Adrenal gland (tissue), 12 donors: Measurements from ENCODE around the gene C14orf93. TPM values are rescaled to one million over a fixed set of nuclear protein-coding genes. Genes with fewer than 3 reads are reported as not detected.
A peak's percentile ranks its signal among the peaks of the same experiment; 100 is the strongest.

Source experiments
- DNase-seq, 7 donors: peaks; one replicate each; pipeline ENCODE4 v3.0.0-alpha.2; 2019 to 2020
- H3K27ac ChIP-seq, 5 donors: fragments of 200-600 bp; sonication (generic) in 4 of 5; 1 replicate in 3 of 5; 2 replicates in 2 of 5; pipeline versions ENCODE4 v1.5.1 to v1.8.0; 2016 to 2020; ENCODE audit warnings: mild to moderate bottlenecking in 1 of 5
- H3K27me3 ChIP-seq: fragments of 200-600 bp; 2 replicates; pipeline ENCODE4 v1.8.0; 2021
- H3K36me3 ChIP-seq, 2 donors: fragments of 200-600 bp; replicated peaks in 1 of 2; 1 replicate in 1 of 2; 2 replicates in 1 of 2; pipeline versions ENCODE4 v1.5.1 to v1.8.0; 2018 to 2022
- H3K4me1 ChIP-seq, 2 donors: fragments of 200-600 bp; replicated peaks in 1 of 2; 1 replicate in 1 of 2; 2 replicates in 1 of 2; pipeline versions ENCODE4 v1.5.1 to v1.8.0; 2018 to 2021
- H3K4me3 ChIP-seq, 4 donors: fragments of 200-600 bp; sonication (generic) in 3 of 4; one replicate each; pipeline ENCODE4 v1.5.1; 2016 to 2018
- H3K9me3 ChIP-seq, 3 donors: fragments of 200-600 bp; sonication (generic) in 1 of 3; replicated peaks in 1 of 3; 1 replicate in 2 of 3; 2 replicates in 1 of 3; pipeline versions ENCODE4 v1.5.1 to v1.8.0; 2016 to 2021
- CTCF ChIP-seq, 6 experiments: fragments of 450-650 bp in 4 of 6; fragments of 200-600 bp in 2 of 6; sonication (generic) in 1 of 6; IDR thresholded peaks; 1 replicate in 5 of 6; 2 replicates in 1 of 6; pipeline versions ENCODE4 v1.5.1 to v1.8.0; 2016 to 2021; ENCODE audit warnings: antibody characterized with exemption in 6 of 6, mild to moderate bottlenecking in 2 of 6, moderate library complexity in 1 of 6
- POLR2A ChIP-seq, 2 donors: fragments of 450-650 bp; IDR thresholded peaks; one replicate each; pipeline ENCODE4 v1.6.1; 2017; ENCODE audit warnings: antibody characterized with exemption in 2 of 2, mild to moderate bottlenecking in 2 of 2, moderate library complexity in 1 of 2
- WGBS, 4 donors: extraction: QIAGEN DNeasy Blood & Tissue Kit in 2 of 4; methylation state at CpG; one replicate each; pipeline versions ENCODE4 v1.1.5 to v1.1.7; 2013 to 2017; 5-methylcytosine and 5-hydroxymethylcytosine counted together
- intact Hi-C, 2 donors: fragments of 100-400 bp; cut with DNase I; formaldehyde crosslinking; loops; one replicate each; pipeline versions ENCODE4 v1.14.1 to v1.15.0; 2022 to 2023
- polyA plus RNA-seq, 3 donors: library from polyadenylated mRNA; stranded (reverse); fragments of 200-250 nt in 2 of 3; fragments of 350-450 nt in 1 of 3; fragmentation: Illumina TruSeq in 1 of 3; extraction: RNeasy Lipid Tissue Mini Kit (QIAGEN cat#74804) in 1 of 3; gene quantifications; one replicate each; pipeline ENCODE4 v1.2.3, GENCODE V29; 2013 to 2014
- total RNA-seq, 9 donors: library from RNA; depleted of rRNA in 4 of 9; stranded (reverse); fragments of >200 nt in 4 of 9; fragments of 120-200 nt in 1 of 9; fragmentation: NEBNext Ultra II Directional in 1 of 9; extraction: Animal tissue kit (Norgen Biotek cat#: 25700) in 1 of 9; gene quantifications; one replicate each; pipeline versions ENCODE4 v1.1.0 to v1.2.4, GENCODE V29; 2013 to 2023
- donor health status: healthy with polysubstance abuse.
- donor health status: Bipolar disorder and iron deficiency.
- donor health status: DM: yes; HTN: yes; CAD: no.
- donor health status: DM: no; HTN: no; CAD: no.
- donor health status: DM: no; HTN: no; CAD: no.
- donor health status: DM: yes; HTN: yes; CAD: no.

Gene C14orf93
- total and polyA plus RNA-seq, 12 donors = 2.9 to 12.5 (median 7.8) TPM

- H3K27ac ChIP-seq = no peak within 1 kb of the TSS
- no peaks in the 10 kb centered on the region for H3K9me3 ChIP-seq
- TF ChIP-seq CTCF (IDR thresholded peaks at IDR 0.05) = no peak
- no peak for TF ChIP-seq POLR2A (IDR thresholded peaks at IDR 0.05)
- peaks cover 0 to 5% of the 10 kb centered on the region in 2 donors for H3K4me1 ChIP-seq
- intact Hi-C loops = no loop called here
- H3K4me3 ChIP-seq = no peak within 1 kb of the TSS
- DNase-seq = no peak
- no peaks in the 10 kb centered on the region for H3K36me3 ChIP-seq
- H3K27me3 ChIP-seq = no peaks in the 10 kb centered on the region
- WGBS, 4 donors = 95 to 96% (median 96%) methylated on average over 11 to 36 of the region's 36 CpGs
Measured at GRCh38 chr14:23042162-23042965, 32.4 kb upstream of the C14orf93 start, which contains the start of gene PSMB11. Gene PSMB11 (plus strand): TSS chr14:23042212. CDS start chr14:23042226, 14 bp downstream.

GRCh38 chr14:23041729-23042128 lies 31.8 kb upstream of the C14orf93 start:
- H3K4me1 ChIP-seq = peaks cover 0 to 5% of the 10 kb centered on the region in 2 donors
- H3K4me3 ChIP-seq = no peak overlapping the region
- TF ChIP-seq POLR2A (IDR thresholded peaks at IDR 0.05) = no peak
- TF ChIP-seq CTCF (IDR thresholded peaks at IDR 0.05) = no peak
- 58 to 79% (median 67%) methylated on average over 7 to 8 of the region's 8 CpGs for WGBS, 4 donors
- H3K27me3 ChIP-seq = no peaks in the 10 kb centered on the region
- no peaks in the 10 kb centered on the region for H3K9me3 ChIP-seq
- H3K36me3 ChIP-seq = no peaks in the 10 kb centered on the region
- intact Hi-C loops = no loop called here
- no peak overlapping the region for H3K27ac ChIP-seq
- peak in 2 of 7 donors; percentile 37 to 48 for DNase-seq

- no peak for DNase-seq
- Histone ChIP-seq H3K27ac (no peak overlapping the region), H3K36me3 (no peaks in the 10 kb centered on the region), H3K4me1 (peaks cover 0 to 10% of the 10 kb centered on the region in 2 donors), H3K9me3 (no peaks in the 10 kb centered on the region), H3K27me3 (no peaks in the 10 kb centered on the region), H3K4me3 (no peak overlapping the region)
- WGBS, 4 donors = 44 to 56% (median 47%) methylated on average over 4 of the region's 4 CpGs
- intact Hi-C loops = no loop called here
- TF ChIP-seq POLR2A (IDR thresholded peaks at IDR 0.05) (no peak), CTCF (IDR thresholded peaks at IDR 0.05) (no peak)
Measured at GRCh38 chr14:23040100-23040499, 30.2 kb upstream of the C14orf93 start.

- WGBS, 4 donors = 65 to 68% (median 66%) methylated on average over 14 of the region's 14 CpGs
- H3K4me1 ChIP-seq = peaks cover 12 to 19% of the 10 kb centered on the region in 2 donors
- peak overlapping the region in 3 of 4 donors; percentile 20 to 68 (median 59) for H3K4me3 ChIP-seq
- H3K36me3 ChIP-seq = peaks cover 0 to 30% of the 10 kb centered on the region in 2 donors
- H3K9me3 ChIP-seq = no peaks in the 10 kb centered on the region
- TF ChIP-seq CTCF (IDR thresholded peaks at IDR 0.05) (no peak), POLR2A (IDR thresholded peaks at IDR 0.05) (no peak)
- intact Hi-C loops = no loop called here
- H3K27ac ChIP-seq = peak overlapping the region; percentile 85 to 96 (median 93)
- no peak for DNase-seq
- H3K27me3 ChIP-seq = no peaks in the 10 kb centered on the region
Measured at GRCh38 chr14:23035303-23036144, 25.6 kb upstream of the C14orf93 start.
